NCI-H146 (cell line): Measurements from ENCODE around the gene PRKAR1B.

Experiments used
- DNase-seq: peaks from one replicate; lab custom pipeline; 2025; lab: John Stamatoyannopoulos, UW

Gene PRKAR1B

GRCh38 chr7:727104-727805 lies at the start of gene PRKAR1B:
PRKAR1B (minus strand) TSS chr7:727281; CDS start chr7:711505, 15,776 bp downstream.
- DNase-seq, result peak; percentile 69

DNA sequence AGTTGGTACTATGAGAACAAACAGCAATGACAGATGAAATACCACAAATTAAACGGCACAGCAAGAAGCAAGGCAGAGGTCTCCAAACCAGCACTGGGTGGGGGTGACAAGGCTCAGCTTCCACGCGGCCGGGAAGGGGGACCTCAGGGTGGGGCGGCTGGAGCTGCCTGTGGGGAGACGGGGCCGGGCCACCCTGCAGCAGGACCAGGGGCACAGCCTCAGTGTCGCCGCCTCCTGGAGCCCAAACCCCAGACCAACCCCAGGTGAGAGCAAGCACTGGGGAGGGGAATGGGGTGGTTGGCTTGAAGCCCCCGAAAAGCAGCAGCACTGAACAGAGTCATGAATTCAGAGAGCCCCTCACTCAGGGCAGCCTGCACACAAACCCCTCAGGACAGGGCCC lies 49.3 kb upstream of the PRKAR1B start:
- DNase-seq, result no peak

GRCh38 chr7:774161-775109 lies 47.4 kb upstream of the PRKAR1B start:
- DNase-seq, result no peak

DNA sequence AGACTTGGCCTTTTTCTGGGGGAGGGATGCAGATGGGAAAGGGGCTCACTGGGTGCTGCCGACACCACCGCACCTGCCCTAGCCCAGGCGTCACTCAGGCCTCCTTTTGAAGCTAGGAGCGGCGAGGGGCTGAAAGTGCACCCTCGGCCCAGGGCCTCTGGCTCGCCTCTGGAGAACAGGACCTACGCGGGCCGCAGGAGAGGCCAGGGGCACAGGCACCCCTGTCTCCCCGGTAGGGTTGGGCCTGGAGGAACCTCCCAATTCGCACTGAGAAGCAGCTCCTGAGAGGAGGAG lies 46.5 kb upstream of the PRKAR1B start:
- DNase-seq, result no peak

DNA sequence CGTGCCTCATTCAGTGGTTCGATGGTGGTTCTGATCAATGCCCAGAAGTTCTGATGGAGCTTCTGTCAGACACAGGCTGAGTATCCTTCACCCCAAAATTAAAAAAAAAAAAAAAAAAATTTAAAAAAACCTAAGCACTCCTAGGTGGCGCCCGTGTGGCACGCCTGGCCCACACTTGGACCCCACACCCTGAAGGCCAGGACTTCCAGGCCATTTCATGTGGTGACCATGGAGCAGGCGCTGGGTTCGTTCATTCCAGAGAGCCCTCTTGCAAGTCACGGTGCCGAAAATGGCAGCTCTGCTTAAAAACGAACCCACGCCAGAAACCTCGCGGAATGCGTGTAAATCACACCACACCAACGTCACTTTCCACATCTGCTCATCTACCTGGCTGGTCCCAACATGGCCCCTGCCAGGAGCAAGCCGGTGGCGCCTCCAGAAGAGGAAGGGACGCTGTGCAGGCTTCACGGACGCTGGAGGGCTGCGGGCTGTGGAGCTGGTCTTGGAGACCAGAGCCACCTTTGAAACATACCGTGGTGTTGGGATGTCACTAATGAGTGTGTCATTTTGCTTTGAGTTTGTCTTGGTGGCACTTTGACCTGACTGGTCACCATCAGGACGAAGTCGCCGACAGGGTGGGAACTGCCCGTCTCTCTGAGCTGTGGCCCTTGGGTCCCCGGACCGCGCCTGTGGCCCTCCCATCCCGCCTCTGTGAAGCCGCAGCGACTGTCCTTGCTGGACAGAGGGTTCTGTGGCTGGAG lies 46.0 kb upstream of the PRKAR1B start:
- DNase-seq, result no peak

GRCh38 chr7:772392-772791 lies 45.3 kb upstream of the PRKAR1B start:
- no peak for DNase-seq

GRCh38 chr7:772005-772294 lies 44.9 kb upstream of the PRKAR1B start:
- no peak for DNase-seq

DNA sequence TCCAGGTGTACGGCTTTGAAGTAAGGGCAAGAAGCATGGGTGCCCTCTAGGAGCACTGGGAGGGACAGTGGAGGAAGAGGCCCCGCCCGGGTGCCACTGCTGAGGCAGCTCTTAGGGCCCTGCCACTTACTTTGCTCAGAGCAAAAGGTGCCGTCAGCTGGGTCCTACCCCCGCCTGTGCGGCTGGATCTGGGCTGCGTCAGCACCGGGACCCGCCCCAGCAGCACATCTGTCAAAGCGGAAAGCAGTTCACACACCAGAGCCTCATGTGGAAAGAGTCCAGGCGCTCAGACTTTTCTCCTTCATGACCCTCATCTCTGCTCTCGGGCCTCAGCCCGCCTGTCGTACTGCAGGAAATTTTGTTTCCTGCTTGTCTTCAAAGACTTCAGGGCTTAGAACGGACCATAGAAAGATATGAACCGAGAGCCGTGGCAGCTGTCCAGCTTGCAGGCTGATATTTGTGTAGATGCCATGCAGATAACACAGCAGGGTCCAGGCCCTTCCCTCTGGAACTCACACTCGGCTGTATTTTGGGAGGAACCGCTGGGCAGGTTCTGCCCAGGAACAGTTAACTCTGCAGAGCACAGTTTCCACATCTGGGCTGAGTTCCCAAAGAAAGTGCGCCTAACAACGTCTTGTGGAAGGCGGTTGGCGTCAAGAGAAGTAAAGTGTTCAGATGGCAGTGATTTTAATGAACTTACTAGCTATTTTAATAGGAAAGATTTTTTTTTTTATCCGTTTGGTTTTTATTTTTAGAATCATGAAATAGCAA lies 44.3 kb upstream of the PRKAR1B start:
- no peak for DNase-seq

DNA sequence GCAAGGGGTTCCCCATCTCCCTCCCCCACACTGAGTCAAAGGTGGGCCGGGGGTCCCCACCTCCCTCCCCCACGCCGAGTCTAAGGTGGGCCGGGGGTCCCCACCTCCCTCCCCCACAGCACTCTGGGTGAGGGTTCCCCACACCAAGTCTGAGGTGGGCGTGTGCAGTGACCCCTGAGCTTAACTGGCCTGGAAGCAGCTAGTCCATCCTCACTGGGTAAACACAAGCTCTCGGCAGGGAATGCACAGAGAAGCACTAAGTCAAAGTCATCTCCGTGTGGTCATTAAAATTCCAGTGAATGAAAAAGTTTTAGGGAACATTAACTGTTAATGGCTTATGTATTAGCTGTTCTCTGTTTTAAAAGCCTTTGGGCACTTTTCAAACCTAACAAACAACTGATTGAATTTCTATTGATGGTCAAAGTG lies 43.7 kb upstream of the PRKAR1B start:
- DNase-seq, result no peak

GRCh38 chr7:770336-770735 lies 43.3 kb upstream of the PRKAR1B start:
- no peak for DNase-seq

- no peak for DNase-seq
These were observed 41.9 kb upstream of the PRKAR1B start for GRCh38 chr7:768881-769504.

DNA sequence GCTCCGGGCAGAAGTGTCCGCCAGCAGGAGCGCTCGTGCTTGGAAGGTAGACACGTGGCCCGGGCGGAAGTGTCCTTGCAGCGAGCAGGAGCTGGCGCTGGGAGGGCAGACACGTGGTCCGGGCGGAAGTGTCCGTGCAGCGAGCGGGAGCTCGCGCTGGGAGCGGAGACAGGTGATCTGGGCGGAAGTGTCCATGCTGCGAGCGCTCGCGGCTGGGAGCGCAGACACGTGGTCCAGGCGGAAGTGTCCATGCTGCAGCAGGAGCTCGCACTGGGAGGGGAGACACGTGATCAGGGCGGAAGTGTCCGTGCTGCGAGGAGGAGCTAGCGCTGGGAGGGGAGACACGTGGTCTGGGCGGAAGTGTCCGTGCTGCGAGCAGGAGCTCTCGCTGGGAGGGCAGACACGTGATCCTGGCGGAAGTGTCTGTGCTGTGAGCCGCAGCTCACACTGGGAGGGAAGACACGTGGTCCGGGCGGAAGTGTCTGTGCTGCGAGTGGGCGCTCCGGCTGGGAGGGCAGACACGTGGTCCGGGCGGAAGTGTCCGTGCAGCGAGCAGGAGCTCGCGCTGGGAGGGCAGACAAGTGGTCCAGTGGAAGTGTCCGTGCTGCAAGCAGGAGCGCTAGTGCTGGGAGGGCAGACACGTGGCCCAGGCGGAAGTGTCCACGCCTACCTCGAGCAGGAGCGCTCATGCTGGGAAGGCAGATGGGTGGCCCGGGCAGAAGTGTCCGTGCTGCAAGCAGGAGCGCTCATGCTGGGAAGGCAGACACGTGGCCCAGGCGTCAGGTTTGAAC lies 41.1 kb upstream of the PRKAR1B start:
- no peak for DNase-seq

- no peak for DNase-seq
These were observed 40.5 kb upstream of the PRKAR1B start for GRCh38 chr7:767580-767940.

- DNase-seq, result no peak
These were observed 38.3 kb upstream of the PRKAR1B start for GRCh38 chr7:765383-765782.

- no peak for DNase-seq
These were observed 36.7 kb upstream of the PRKAR1B start for GRCh38 chr7:763762-764161.

- DNase-seq, result no peak
These were observed 35.8 kb upstream of the PRKAR1B start for GRCh38 chr7:762885-763284.

- no peak for DNase-seq
These were observed 34.5 kb upstream of the PRKAR1B start for GRCh38 chr7:761631-762030.

DNA sequence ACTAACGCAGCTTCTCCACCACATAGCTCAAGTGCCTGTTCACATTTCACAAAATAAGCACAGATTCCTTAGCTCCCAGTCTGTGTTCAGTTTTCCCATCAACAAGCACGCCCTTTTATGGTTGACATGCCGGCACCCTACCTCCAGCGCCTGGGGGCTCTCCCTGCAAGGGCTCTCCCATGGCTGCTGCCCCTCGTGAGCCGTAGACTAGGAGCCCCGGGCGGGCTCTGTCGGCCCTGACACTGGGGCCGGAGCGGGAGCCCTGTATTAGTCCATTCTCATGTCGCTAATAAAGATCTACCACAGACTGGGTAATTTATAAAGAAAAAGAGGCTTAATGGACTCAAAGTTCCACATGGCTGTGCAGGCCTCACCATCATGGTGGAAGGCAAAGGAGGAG lies 34.0 kb upstream of the PRKAR1B start:
- no peak for DNase-seq

- no peak for DNase-seq
These were observed 32.9 kb upstream of the PRKAR1B start for GRCh38 chr7:760006-760405.

GRCh38 chr7:759569-759968 lies 32.5 kb upstream of the PRKAR1B start:
- no peak for DNase-seq

DNA sequence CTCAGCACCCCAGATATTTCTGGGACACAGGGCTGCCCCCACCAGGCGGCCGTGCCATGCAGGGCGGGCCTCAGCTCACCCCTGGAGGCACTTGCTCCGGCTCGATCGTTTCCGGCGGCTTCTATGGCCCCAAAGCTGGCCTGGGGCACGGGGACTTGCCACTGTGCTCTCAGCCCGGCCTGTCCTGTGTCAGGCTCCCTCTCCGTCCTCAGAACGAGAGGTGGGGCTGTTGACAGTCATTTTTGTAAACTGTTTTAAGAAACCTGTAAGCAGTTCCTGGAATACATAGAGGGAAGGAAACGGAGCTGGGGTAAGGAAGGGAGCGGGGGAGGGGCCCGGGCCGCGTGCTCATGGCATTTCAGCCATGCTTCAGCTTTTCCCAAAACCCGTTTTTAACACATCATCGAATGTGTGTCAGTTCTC lies 30.7 kb upstream of the PRKAR1B start:
- no peak for DNase-seq
